H1 (cell line): Measurements from ENCODE around the gene ADAM23. TPM values are rescaled to one million over a fixed set of nuclear protein-coding genes. Genes with fewer than 3 reads are reported as not detected.

Experiments
- polyA plus RNA-seq, 7 experiments: library from polyadenylated mRNA; depleted of rRNA in 3 of 7; stranded (reverse) in 5 of 7; unstranded in 2 of 7; fragments of >200 nt in 5 of 7; fragments of 200-250 nt in 2 of 7; gene quantifications; 1 replicate in 5 of 7; 2 replicates in 1 of 7; 4 replicates in 1 of 7; pipeline versions ENCODE4 v1.2.1 to v1.2.3, GENCODE V29; 2011 to 2013; ENCODE audit warnings: missing spikeins in 2 of 7, mixed read lengths in 2 of 7
- total RNA-seq: library from RNA; stranded (reverse); fragmentation: NEBNext Ultra II Directional; extraction: Animal tissue kit (Norgen Biotek cat#: 25700); gene quantifications from 2 replicates; pipeline ENCODE4 v1.2.1, GENCODE V29; 2021
- TF ChIP-seq, protein P1 (sequence below), 3 experiments: IDR thresholded peaks; 1 replicate in 2 of 3; 2 replicates in 1 of 3; pipeline versions ENCODE4 v1.5.1 to v1.6.1; 2011; ENCODE audit warnings: low read length in 3 of 3, mild to moderate bottlenecking in 3 of 3, inconsistent platforms in 2 of 3, low read depth in 1 of 3, moderate library complexity in 1 of 3; ENCODE audit not compliant: insufficient read depth in 1 of 3; ENCODE audit errors: control extremely low read depth in 1 of 3
- TF ChIP-seq, protein P2 (sequence below): IDR thresholded peaks from 2 replicates; pipeline ENCODE4 v1.6.1; 2012; ENCODE audit warnings: inconsistent platforms

Gene ADAM23
- total and polyA plus RNA-seq, 2 of the 8 experiments (the other 6 are each of a cell fraction or from before 2014, with no cell fraction given), result 9.9 to 20.8 TPM

DNA sequence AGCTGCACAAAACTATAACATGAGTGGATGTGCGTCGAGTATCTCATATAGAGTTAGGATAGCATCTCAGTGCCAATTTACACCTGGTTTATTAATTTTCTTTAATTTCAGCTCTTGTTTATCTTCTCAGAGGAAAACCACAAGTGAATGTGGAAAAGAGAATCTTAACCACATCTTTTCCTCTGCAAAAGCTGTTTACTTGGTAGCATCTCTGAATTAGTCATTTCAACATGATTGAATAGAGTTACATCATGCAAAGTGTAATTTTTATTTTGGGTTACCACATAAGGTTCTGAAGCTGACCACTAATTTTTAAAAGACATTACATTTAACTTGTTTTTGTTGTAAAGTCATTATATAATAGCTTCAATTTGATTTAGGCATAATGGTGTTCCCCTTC lies 115.2 kb downstream of the ADAM23 start (continued):
- TF ChIP-seq, protein P1, sequence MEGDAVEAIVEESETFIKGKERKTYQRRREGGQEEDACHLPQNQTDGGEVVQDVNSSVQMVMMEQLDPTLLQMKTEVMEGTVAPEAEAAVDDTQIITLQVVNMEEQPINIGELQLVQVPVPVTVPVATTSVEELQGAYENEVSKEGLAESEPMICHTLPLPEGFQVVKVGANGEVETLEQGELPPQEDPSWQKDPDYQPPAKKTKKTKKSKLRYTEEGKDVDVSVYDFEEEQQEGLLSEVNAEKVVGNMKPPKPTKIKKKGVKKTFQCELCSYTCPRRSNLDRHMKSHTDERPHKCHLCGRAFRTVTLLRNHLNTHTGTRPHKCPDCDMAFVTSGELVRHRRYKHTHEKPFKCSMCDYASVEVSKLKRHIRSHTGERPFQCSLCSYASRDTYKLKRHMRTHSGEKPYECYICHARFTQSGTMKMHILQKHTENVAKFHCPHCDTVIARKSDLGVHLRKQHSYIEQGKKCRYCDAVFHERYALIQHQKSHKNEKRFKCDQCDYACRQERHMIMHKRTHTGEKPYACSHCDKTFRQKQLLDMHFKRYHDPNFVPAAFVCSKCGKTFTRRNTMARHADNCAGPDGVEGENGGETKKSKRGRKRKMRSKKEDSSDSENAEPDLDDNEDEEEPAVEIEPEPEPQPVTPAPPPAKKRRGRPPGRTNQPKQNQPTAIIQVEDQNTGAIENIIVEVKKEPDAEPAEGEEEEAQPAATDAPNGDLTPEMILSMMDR (IDR thresholded peaks at IDR 0.05; ENCODE audit: control extremely low read depth in 1 of 3, insufficient read depth in 1 of 3, low read depth in 1 of 3, low read length in 3 of 3), result no peak
- TF ChIP-seq, protein P2, sequence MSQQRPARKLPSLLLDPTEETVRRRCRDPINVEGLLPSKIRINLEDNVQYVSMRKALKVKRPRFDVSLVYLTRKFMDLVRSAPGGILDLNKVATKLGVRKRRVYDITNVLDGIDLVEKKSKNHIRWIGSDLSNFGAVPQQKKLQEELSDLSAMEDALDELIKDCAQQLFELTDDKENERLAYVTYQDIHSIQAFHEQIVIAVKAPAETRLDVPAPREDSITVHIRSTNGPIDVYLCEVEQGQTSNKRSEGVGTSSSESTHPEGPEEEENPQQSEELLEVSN, result no peak
- TF ChIP-seq, all 59 proteins: peak for 0
